Measurements from ENCODE around the gene DSP.

DNA sequence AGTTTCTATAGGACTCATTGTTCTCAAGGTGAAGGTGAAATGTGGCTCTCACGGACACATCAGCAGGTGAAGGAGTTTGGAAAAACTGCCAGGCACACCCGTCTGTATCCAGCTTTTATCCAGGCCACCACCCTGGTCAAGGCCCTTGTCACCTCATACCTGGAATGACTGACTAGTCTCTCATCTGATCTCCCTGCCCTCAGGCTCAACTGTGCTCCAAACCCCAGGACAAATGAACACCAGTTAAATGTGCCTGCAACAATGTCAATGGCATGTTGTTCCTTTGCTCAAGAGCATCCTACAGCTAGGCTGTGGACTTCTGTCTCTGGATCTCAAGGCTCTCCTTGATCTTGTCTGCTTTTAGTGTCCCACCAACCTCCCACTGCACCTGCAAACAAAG lies 47.6 kb upstream of the DSP start:
- TF ChIP-seq, protein P1, sequence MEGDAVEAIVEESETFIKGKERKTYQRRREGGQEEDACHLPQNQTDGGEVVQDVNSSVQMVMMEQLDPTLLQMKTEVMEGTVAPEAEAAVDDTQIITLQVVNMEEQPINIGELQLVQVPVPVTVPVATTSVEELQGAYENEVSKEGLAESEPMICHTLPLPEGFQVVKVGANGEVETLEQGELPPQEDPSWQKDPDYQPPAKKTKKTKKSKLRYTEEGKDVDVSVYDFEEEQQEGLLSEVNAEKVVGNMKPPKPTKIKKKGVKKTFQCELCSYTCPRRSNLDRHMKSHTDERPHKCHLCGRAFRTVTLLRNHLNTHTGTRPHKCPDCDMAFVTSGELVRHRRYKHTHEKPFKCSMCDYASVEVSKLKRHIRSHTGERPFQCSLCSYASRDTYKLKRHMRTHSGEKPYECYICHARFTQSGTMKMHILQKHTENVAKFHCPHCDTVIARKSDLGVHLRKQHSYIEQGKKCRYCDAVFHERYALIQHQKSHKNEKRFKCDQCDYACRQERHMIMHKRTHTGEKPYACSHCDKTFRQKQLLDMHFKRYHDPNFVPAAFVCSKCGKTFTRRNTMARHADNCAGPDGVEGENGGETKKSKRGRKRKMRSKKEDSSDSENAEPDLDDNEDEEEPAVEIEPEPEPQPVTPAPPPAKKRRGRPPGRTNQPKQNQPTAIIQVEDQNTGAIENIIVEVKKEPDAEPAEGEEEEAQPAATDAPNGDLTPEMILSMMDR (IDR thresholded peaks at IDR 0.05; ENCODE audit: insufficient read depth, low read length): no peak
- TF ChIP-seq REST (IDR thresholded peaks at IDR 0.05; ENCODE audit: insufficient replicate concordance, low read depth): no peak
- TF ChIP-seq GABPA (IDR thresholded peaks at IDR 0.05; ENCODE audit: low read depth): no peak
- TF ChIP-seq POLR2AphosphoS5 (IDR thresholded peaks at IDR 0.05; ENCODE audit: low read depth): no peak
